Activated CD4-positive, alpha-beta T cell treated with anti-CD3 and anti-CD28 coated beads for 36 hours (primary cell): Measurements from ENCODE around the gene DOCK6. TPM values are rescaled to one million over a fixed set of nuclear protein-coding genes. Genes with fewer than 3 reads are reported as not detected.

ENCODE experiments used
- ATAC-seq: fragments of 200-7000 bp; cut with Tn5 transposase; one replicate; pipeline ENCODE4 v1.10.0; 2021; ENCODE audit warnings: mild to moderate bottlenecking, moderate library complexity
- CTCF ChIA-PET: fragments of 350-600 bp; sonication (Branson Sonifier 250); formaldehyde crosslinking; loops from one replicate; lab custom pipeline; 2021; ENCODE audit warnings: antibody characterized with exemption; lab: Charles Lee
- POLR2A ChIA-PET: fragments of 350-600 bp; sonication (Branson Sonifier 250); formaldehyde crosslinking; loops from one replicate; lab custom pipeline; 2021; ENCODE audit warnings: antibody characterized with exemption, inconsistent platforms; lab: Charles Lee
- DNase-seq: peaks from one replicate; pipeline ENCODE4 v3.0.0-alpha.2; 2020
- H3K27ac Mint-ChIP-seq: one replicate; pipeline ENCODE4 v1.8.0; 2021; ENCODE audit warnings: mixed read lengths
- H3K27me3 Mint-ChIP-seq: one replicate; pipeline ENCODE4 v1.8.0; 2021; ENCODE audit warnings: mixed read lengths
- H3K36me3 Mint-ChIP-seq: one replicate; pipeline ENCODE4 v1.8.0; 2021; ENCODE audit warnings: low read depth, mixed read lengths
- H3K4me1 Mint-ChIP-seq: one replicate; pipeline ENCODE4 v1.8.0; 2021; ENCODE audit warnings: mixed read lengths
- H3K4me3 Mint-ChIP-seq: one replicate; pipeline ENCODE4 v1.8.0; 2021; ENCODE audit warnings: mild to moderate bottlenecking, moderate library complexity, mixed read lengths
- H3K9me3 Mint-ChIP-seq: one replicate; pipeline ENCODE4 v1.8.0; 2021; ENCODE audit warnings: low read depth, mixed read lengths
- intact Hi-C, 2 experiments: fragments of 100-400 bp; cut with DNase I in 1 of 2; cut with micrococcal nuclease in 1 of 2; formaldehyde crosslinking; loops; one replicate each; pipeline versions ENCODE4 v1.14.2 to v1.15.1; 2022 to 2024; cut with DNase I, micrococcal nuclease
- total RNA-seq, 2 experiments: library from RNA; stranded (reverse); gene quantifications; one replicate each; pipeline ENCODE4 v1.2.3, GENCODE V29; 2021

DOCK6 gene
- total RNA-seq, 2 experiments from 2014 or later = 2.8 to 4.6 TPM

DNA sequence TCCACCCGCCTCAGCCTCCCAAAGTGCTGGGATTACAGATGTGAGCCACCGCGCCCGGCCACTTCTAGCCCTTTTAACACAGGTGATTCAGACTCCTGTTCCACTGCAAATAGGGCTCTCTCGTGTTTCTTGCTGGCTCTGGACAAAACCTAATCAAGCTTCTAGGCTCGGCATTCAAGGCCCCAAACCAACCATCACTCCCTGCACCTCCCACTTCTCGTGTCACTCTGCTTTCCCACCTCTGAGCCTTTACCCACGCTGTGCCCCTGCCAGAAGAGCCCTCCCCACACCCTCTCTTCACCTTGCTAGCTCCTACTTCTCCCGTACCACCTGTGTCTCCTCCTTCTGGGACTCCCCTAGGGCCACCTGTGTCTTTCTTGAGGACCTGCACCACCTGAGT is 84.7 kb downstream of the DOCK6 start:
- H3K36me3 Mint-ChIP-seq = no peaks in the 10 kb centered on the region
- H3K9me3 Mint-ChIP-seq = no peaks in the 10 kb centered on the region
- ChIA-PET POLR2A (interaction anchor here (0.6 to 0.7 kb wide), 2 partner anchors 257 to 608 kb away, joined by 4 to 7 read pairs; partner anchors contain the start of gene ODAD3), CTCF (interaction anchor here (0.7 kb wide), 1 partner anchor 12 kb away, joined by 5 read pairs; no protein-coding TSS in a partner anchor)
- intact Hi-C loops = no loop called here
- H3K27ac Mint-ChIP-seq = no peak overlapping the region
- DNase-seq = no peak
- H3K27me3 Mint-ChIP-seq = peaks cover 2% of the 10 kb centered on the region
- peaks cover 4% of the 10 kb centered on the region for H3K4me1 Mint-ChIP-seq
- H3K4me3 Mint-ChIP-seq = no peak overlapping the region
- no peak for ATAC-seq

DNA sequence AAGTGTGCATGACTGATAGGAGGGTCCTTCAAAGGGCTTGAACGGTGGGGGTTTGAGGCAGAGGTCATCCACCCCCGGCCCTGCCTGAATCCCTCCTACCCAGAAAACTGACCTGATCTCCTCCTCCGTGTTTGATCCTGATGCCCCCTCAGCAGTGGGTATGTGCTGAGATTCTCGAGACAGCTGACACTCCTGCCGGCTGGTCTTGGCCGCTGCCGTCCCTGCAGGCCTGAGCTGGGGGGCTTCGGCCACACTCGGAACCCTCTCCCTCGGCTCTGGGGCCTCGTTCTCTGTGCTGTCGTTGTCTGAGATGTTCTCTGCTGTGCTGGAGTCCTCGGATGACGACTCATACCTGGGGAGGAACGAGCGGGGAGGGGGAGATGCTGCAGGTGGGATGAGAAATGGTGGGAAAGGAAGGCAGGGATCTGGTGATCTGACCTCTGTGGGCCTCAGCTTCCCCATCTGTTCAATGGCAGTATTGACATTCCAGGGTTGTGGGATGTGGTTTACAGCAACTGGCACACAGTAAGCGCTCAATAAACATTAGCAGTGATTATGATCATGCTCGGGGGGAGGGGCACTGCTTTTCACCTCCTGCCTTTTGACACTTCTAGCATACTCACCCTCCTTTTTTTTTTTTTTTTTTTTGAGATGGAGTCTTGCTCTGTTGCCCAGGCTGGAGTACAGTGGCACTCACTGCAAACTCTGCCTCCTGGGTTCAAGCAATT is 85.7 kb downstream of the DOCK6 start:
- intact Hi-C loops = no loop called here
- H3K4me1 Mint-ChIP-seq = peaks cover 4% of the 10 kb centered on the region
- peaks cover 2% of the 10 kb centered on the region for H3K27me3 Mint-ChIP-seq
- POLR2A ChIA-PET = interaction anchor here (0.5 kb wide), 1 partner anchor 314 kb away, joined by 3 read pairs; no protein-coding TSS in a partner anchor
- H3K4me3 Mint-ChIP-seq = no peak overlapping the region
- DNase-seq (no peak), ATAC-seq (no peak)
- CTCF ChIA-PET = no interaction called here
- H3K27ac Mint-ChIP-seq = no peak overlapping the region
- H3K9me3 Mint-ChIP-seq = no peaks in the 10 kb centered on the region
- H3K36me3 Mint-ChIP-seq = no peaks in the 10 kb centered on the region

DNA sequence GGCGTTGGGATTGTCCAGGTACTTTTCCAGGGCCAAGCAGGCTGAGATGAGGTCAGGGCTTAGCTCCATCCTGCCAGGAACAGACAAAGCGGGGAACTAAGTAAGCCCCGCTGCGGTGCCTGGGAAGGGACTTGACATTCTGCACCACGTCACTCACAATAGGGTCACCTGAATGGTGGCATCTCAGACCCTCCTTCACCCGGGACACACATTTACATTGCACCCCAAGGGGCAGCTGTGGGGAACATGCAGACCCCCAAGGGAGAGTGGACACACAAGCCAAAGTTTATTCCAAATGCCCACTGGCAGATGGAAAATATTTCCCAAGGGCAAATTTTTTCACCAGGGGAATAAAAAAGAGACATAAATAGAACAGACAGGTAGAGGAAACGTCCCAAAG is 86.4 kb downstream of the DOCK6 start:
- ChIA-PET POLR2A (interaction anchor here (0.5 kb wide), 1 partner anchor 314 kb away, joined by 3 read pairs; no protein-coding TSS in a partner anchor), CTCF (no interaction called here)
- Mint-ChIP-seq H3K27ac (no peak overlapping the region), H3K36me3 (no peaks in the 10 kb centered on the region), H3K9me3 (no peaks in the 10 kb centered on the region), H3K27me3 (no peaks in the 10 kb centered on the region), H3K4me1 (peaks cover 4% of the 10 kb centered on the region), H3K4me3 (no peak overlapping the region)
- ATAC-seq (no peak), DNase-seq (no peak)
- intact Hi-C loops = no loop called here

DNA sequence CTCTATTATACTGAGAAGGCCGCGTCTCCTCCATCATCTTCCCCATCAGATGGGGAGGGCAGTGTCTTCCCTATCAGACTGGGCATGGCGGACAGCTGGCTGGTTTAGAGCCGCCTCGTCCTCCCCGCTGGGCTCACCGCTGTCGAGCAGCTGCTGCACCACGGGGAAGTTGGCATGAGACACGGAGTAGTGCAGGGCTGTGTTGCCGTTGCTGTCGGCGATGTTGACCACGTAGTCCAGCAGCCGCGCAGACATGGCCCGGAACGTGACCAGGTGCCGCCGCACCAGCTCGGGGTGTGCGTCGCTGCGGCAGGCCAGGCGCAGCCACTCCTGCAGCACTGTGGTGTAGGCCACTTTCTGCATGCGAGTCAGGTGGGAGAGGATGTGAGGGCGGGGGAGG is 88.0 kb downstream of the DOCK6 start:
- Mint-ChIP-seq H3K27ac (no peak overlapping the region), H3K27me3 (no peaks in the 10 kb centered on the region), H3K36me3 (no peaks in the 10 kb centered on the region), H3K9me3 (no peaks in the 10 kb centered on the region), H3K4me1 (no peaks in the 10 kb centered on the region), H3K4me3 (no peak overlapping the region)
- POLR2A ChIA-PET = no interaction called here
- no peak for DNase-seq
- ATAC-seq = no peak
- CTCF ChIA-PET = interaction anchor here (0.6 to 0.7 kb wide), 2 partner anchors 19 to 48 kb away, joined by 3 read pairs; no protein-coding TSS in a partner anchor
- intact Hi-C loops = no loop called here

DNA sequence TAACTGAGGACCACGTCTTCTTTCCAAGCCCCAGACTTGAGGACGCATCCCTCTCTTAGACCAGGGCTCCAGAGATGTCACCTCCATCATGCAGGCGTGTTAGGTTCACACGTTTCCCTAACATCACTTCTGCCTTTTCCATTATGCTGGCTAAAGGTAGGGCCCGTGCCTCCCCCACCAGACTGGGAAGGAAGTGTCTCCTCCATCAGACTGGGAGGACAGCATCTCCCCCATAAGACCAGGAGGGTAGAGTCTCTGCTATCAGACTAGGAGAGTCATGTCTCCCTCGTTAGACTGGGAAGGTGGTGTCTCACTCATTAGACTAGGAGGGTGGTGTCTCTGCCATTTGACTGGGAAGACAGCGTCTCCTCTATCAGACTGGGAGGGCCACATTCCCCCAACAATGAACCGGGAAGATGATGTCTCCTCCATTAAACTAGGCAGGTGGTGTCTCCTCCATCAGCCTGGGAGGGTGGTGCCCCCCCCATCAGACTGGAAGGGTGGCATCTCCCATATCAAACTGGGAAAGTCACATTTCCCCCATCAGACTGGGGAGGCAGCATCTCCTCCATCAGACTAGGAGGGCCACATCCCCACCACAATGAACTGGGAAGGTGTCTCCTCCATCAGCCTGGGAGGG is 88.7 kb downstream of the DOCK6 start:
- no peak overlapping the region for H3K4me3 Mint-ChIP-seq
- ChIA-PET CTCF (no interaction called here), POLR2A (no interaction called here)
- intact Hi-C loops = no loop called here
- no peaks in the 10 kb centered on the region for H3K36me3 Mint-ChIP-seq
- DNase-seq (no peak), ATAC-seq (no peak)
- H3K27ac Mint-ChIP-seq = no peak overlapping the region
- no peaks in the 10 kb centered on the region for H3K27me3 Mint-ChIP-seq
- no peaks in the 10 kb centered on the region for H3K4me1 Mint-ChIP-seq
- no peaks in the 10 kb centered on the region for H3K9me3 Mint-ChIP-seq

DNA sequence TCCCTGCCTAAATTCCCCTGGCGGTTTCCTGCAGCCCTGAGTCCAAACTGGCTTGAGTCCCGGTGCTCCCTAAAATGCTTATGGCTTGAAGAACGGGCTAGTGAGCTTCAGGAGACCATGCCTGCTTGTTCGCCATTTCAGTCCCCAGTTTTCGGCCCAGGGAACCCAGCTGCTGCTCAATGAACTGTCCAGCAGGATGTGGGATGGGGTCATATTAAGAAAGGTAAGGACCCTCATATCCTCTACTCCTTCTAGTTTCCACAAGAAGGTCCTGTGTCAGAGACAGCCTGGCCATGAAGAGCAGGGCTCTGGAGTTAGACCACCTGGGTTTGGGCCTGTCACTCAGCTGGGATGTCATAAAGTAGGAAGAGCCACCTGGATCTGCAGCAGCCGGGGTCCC is 89.7 kb downstream of the DOCK6 start:
- POLR2A ChIA-PET = no interaction called here
- DNase-seq (no peak), ATAC-seq (no peak)
- Mint-ChIP-seq H3K27me3 (no peaks in the 10 kb centered on the region), H3K4me1 (no peaks in the 10 kb centered on the region), H3K36me3 (no peaks in the 10 kb centered on the region), H3K4me3 (no peak overlapping the region), H3K27ac (no peak overlapping the region), H3K9me3 (no peaks in the 10 kb centered on the region)
- intact Hi-C loops = no loop called here
- CTCF ChIA-PET = no interaction called here

DNA sequence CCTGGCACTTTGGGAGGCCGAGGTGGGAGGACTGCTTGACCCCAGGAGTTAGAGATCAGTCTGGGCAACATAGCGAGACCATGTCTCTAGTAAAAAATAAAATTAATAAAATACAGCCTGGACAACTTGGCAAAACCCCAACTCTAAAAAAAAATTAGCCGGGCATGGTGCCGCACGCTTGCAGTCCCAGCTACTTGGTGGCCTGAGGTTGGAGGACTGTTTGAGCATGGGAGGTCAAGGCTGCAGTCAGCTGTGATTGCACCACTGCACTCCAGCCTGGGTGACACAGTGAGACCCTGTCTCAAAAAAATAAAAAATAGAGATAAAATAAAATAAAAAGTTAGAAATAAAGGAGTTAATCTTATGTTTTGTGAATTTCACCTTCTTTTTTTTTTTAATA is 91.2 kb downstream of the DOCK6 start:
- Mint-ChIP-seq H3K4me3 (no peak overlapping the region), H3K4me1 (no peaks in the 10 kb centered on the region), H3K27me3 (no peaks in the 10 kb centered on the region), H3K36me3 (no peaks in the 10 kb centered on the region), H3K9me3 (no peaks in the 10 kb centered on the region), H3K27ac (no peak overlapping the region)
- ATAC-seq (no peak), DNase-seq (no peak)
- POLR2A ChIA-PET = no interaction called here
- CTCF ChIA-PET = no interaction called here
- intact Hi-C loops = no loop called here

DNA sequence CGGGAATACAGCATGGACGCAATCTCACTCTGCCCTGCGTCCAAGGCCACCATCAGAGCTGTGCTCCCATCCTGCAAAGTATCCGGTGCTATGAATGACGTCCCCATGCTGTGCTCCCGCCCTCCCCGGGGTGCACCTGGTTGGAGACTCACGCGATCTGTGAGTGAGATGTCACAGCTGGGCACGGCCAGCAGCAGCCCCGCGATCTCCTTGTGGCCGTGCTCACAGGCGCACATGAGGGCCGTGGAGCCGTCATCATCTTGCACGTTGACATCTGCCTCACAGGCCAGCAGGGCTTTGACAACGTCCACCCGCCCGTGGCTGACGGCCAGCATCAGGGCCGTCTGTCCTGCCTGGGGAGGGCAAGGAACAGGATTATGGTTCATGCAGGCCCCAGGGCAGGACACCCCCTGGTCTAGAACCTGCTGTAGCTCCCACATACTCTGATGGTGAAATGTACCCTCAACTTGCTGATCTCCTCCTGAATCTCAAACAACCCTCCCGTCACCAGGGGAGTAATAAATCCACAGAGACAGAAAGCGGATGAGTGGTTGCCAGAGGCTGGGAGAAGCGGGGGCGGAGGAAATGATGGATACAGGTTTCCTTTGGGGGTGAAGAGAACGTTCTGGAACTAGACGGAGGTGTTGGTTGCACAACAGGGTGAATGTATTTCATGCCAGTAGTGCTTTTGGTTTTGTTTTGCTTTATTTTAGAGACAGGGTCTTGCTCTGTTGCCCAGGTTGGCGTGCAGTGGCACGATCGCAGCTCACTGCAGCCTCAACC is 92.2 kb downstream of the DOCK6 start:
- H3K4me1 Mint-ChIP-seq = no peaks in the 10 kb centered on the region
- ChIA-PET CTCF (no interaction called here), POLR2A (no interaction called here)
- no peaks in the 10 kb centered on the region for H3K27me3 Mint-ChIP-seq
- H3K9me3 Mint-ChIP-seq = no peaks in the 10 kb centered on the region
- H3K27ac Mint-ChIP-seq = no peak overlapping the region
- intact Hi-C loops = loop anchor here in 1 of 2 experiments (5.0 kb wide), 1 partner anchor 32 kb away; no protein-coding TSS in a partner anchor
- DNase-seq (no peak), ATAC-seq (no peak)
- no peaks in the 10 kb centered on the region for H3K36me3 Mint-ChIP-seq
- no peak overlapping the region for H3K4me3 Mint-ChIP-seq

DNA sequence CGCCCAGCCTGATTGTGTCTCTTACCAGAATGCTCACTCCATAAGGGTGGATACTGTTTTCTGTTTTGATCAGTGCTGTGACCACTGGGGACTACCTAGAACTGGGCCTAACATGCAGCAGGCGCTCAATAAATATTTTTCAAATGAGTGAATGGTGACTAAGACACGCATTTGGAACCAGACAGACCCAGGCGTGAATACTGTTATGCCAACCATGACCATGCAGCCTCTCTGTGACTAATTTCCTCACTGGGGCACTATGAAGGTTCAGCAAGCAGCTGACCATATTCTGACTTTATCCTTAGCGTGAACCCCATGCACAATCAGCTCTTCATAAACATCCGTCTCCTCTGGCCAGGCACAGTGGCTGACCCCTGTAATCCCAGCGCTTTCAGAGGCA is 93.8 kb downstream of the DOCK6 start:
- Mint-ChIP-seq H3K36me3 (no peaks in the 10 kb centered on the region), H3K27me3 (no peaks in the 10 kb centered on the region), H3K27ac (no peak overlapping the region), H3K4me1 (no peaks in the 10 kb centered on the region), H3K9me3 (no peaks in the 10 kb centered on the region), H3K4me3 (no peak overlapping the region)
- CTCF ChIA-PET = no interaction called here
- intact Hi-C loops = loop anchor here in 1 of 2 experiments (5.0 kb wide), 1 partner anchor 34 kb away; no protein-coding TSS in a partner anchor
- no peak for ATAC-seq
- POLR2A ChIA-PET = interaction anchor here (0.5 kb wide), 1 partner anchor 510 kb away, joined by 7 read pairs; no protein-coding TSS in a partner anchor
- DNase-seq = no peak

DNA sequence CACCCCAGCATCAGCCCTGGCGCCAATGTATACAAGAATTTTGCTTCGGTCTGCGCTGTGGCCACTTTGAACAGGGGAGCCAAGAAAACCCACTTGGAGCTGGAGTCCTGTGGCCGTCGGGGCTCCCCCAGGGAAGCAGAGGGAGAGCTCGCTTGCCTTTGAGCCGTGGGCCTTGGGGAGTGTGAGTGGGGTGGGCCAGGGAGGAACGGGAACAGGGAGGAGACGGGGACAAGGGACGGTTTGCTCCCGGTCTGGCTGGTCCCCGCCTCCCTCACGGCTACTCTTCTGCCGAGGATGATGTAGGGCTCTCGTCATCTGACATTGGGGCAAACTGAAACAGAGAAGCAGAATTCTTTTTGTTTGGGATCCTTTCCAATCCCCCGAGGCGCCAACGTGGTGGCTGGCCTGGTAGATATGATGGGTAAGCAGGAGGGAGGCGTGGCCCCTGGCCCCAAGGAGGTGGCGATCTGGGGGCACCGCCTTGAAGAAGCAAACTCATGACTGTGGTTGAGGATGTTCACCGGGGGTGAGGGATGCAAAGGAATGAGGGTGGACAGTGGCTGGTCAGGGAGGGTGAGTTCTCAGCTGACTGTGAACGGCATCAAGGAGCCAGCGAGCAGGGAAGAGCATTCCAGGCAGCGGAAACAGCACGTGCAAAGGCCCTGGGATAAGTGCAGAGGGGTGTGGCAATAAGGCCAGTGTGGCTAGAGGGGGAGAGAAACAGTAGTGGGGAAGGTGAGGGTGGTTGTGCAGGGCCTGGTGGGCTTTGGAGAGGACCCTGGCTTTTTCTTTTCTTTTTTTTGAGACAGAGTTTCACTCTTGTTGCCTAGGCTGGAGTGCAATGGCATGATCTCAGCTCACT is 95.8 kb downstream of the DOCK6 start:
- no peaks in the 10 kb centered on the region for H3K27me3 Mint-ChIP-seq
- DNase-seq = no peak
- no peak overlapping the region for H3K27ac Mint-ChIP-seq
- no peaks in the 10 kb centered on the region for H3K36me3 Mint-ChIP-seq
- H3K4me1 Mint-ChIP-seq = no peaks in the 10 kb centered on the region
- H3K9me3 Mint-ChIP-seq = no peaks in the 10 kb centered on the region
- no peak for ATAC-seq
- ChIA-PET POLR2A (no interaction called here), CTCF (no interaction called here)
- intact Hi-C loops = loop anchor here in 1 of 2 experiments (5.0 kb wide), 1 partner anchor 36 kb away; no protein-coding TSS in a partner anchor
- H3K4me3 Mint-ChIP-seq = no peak overlapping the region
